ENCODE measurements around the gene TMEM203. TPM values are rescaled to one million over a fixed set of nuclear protein-coding genes. Genes with fewer than 3 reads are reported as not detected.

Gene TMEM203
- total RNA-seq, 2 donors from 2014 or later = 25.0 to 43.9 TPM

DNA sequence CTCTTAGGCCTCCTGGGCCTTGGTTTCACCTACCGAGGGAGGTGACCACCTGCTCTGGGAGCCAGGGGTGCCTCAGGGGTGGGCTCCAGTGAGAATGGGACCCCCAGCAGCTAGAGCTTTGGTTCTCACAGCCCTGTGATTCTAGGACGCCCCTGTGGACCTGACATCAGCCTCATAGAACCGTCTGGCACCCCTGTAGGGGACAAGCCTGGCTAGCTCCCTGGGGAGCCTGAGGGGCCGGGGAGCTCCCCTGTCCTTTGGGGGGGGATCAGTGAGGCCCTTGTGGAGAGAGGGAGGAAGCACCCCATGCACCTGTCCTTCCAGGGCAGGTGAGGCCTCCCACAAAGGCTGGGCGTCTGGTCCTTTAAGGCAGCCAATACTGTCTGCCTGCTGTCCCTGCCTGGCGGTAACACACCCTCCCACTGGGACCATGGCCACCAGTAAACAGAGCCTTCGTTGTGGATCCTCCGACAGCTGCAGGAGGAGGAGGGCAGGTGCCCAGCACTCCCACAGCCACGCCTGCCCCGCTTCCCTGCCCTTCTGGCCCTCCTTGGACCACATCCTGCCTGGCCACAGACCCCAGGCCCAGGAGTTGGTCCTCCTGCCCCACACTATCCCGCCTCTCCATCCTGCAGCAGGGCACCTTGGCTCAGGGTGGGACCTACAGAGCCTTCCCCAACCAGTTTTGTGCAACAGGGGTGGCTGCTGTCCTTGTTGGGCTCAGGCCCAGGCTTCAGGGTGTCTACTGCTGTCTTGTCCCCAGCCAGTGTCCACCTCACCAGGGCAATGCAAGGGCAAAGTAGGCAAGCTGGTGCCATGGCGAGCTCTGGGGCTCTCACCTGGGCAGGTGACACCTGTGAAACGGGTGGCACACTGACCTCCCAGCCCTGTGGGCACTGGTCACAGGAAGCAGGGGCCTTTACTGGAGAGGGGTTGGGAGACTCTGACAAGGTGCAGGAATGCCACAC is 32.6 kb upstream of the TMEM203 start:
- ATAC-seq (no peak), DNase-seq (ENCODE audit: low spot score) (no peak)
- H3K27me3 Mint-ChIP-seq = peaks cover 0 to 6% of the 10 kb centered on the region in 2 donors
- peaks cover 10 to 18% of the 10 kb centered on the region in 2 donors for H3K4me1 Mint-ChIP-seq (ENCODE audit: low read depth in 2 of 2)
- no peak overlapping the region for H3K4me3 Mint-ChIP-seq
- no peaks in the 10 kb centered on the region for H3K9me3 Mint-ChIP-seq
- peaks cover 5% of the 10 kb centered on the region for H3K36me3 Mint-ChIP-seq
- H3K27ac Mint-ChIP-seq = no peak overlapping the region

DNA sequence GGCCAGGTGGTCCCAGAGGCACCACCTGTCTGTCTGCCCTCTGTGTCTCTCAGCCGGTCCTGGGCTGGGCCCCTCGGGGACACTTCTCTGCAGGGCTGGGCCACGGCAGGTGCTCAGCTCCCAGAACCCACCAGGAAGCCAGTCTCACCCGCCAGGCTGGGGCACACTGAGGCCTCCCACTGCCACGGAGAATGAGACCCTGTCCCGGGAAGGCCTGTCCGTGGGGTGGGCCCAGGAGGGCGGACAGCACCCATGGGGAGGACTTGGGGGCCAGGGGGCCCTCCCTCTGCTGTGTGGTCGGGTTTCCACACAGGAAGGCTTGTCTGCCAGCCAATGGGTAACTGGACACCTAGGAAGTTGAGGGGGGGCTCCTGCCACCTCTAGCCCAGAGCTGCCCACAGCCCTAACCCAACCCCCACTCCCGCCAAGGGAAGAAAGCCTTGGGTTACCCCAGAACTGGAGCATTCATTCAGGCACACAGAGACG is 31.5 kb upstream of the TMEM203 start:
- Mint-ChIP-seq H3K9me3 (no peaks in the 10 kb centered on the region), H3K4me1 (ENCODE audit: low read depth in 2 of 2) (peaks cover 5 to 9% of the 10 kb centered on the region in 2 donors), H3K36me3 (no peaks in the 10 kb centered on the region), H3K4me3 (no peak overlapping the region), H3K27ac (no peak overlapping the region), H3K27me3 (peaks cover 0 to 6% of the 10 kb centered on the region in 2 donors)
- ATAC-seq = no peak
- no peak for DNase-seq (ENCODE audit: low spot score)

DNA sequence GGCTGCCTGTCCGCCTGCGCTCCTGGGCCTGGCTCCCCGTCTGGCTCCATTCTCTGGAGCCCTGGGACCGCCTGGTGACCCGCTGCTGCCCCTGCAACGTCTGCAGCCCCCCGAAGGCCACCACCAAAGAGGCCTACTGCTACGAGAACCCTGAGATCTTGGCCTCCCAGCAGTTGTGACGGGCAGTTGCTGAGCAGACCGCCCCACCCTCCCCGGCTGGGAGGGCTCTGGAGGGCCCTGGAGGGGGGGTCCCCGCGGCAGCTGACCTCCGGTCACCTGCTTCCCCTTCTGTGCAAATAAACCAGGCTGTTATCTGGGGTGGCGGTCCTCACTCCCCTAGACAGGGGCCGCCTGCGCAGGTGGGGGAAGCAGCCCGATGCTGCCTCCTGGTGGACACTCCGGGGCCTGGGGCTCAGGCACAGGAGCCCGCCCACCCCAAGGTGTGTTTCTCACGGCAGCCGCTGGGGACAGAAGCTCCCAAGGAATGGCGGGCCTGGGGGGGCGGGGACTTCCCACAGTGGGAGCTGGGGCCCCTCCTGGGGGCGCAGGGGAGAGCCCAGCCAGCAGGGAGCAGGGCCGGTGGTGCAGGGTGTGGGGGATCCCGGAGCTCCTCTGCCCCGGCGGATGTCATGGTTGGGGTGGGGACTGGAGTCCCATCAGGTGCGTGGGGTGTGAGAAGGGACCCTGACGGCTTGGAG is 30.9 kb upstream of the TMEM203 start:
- Mint-ChIP-seq H3K9me3 (no peaks in the 10 kb centered on the region), H3K27ac (no peak overlapping the region), H3K27me3 (peaks cover 0 to 6% of the 10 kb centered on the region in 2 donors), H3K4me1 (ENCODE audit: low read depth in 2 of 2) (peaks cover 5 to 9% of the 10 kb centered on the region in 2 donors), H3K36me3 (no peaks in the 10 kb centered on the region), H3K4me3 (no peak overlapping the region)
- DNase-seq (ENCODE audit: low spot score) (peak; percentile 87), ATAC-seq (peak; percentile 20 to 21)

DNA sequence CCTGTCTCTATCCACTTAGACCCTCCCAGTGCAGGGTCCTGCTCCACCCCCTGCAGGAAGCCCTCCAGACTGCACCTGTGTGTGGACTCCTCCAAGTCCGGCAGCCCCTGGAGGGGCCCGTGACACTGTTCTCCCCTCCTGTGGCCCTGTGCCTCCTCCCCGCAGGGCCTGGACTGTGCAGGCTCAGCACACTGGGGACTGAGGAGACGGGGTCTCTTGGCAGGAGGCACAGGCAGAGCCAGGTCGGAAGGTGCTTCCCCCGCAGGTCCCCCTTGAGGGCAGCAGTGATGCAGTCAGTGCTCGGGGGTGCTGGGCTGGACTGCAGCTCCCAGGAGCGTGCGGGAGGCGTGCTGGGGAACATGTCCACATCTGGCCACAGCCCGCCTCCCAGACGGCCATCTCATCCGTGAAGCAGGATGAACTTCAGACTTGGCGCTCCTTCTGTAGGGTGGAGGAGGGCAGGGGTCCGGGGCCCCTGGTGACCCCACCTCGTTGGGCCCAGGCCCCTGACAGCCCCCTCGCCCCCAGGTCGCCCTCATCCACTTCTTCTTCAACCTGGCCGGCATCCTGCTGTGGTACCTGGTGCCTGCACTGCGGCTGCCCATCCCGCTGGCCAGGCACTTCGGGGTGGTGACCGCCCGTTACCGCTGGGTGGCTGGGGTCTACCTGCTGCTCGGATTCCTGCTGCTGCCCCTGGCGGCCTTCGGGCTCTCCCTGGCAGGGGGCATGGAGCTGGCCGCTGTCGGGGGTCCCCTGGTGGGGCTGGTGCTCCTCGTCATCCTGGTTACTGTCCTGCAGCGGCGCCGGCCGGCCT is 30.2 kb upstream of the TMEM203 start:
- Mint-ChIP-seq H3K27me3 (peaks cover 0 to 6% of the 10 kb centered on the region in 2 donors), H3K36me3 (no peaks in the 10 kb centered on the region), H3K4me1 (ENCODE audit: low read depth in 2 of 2) (peaks cover 5 to 6% of the 10 kb centered on the region in 2 donors), H3K4me3 (no peak overlapping the region), H3K9me3 (no peaks in the 10 kb centered on the region), H3K27ac (no peak overlapping the region)
- ATAC-seq (no peak), DNase-seq (ENCODE audit: low spot score) (no peak)

DNA sequence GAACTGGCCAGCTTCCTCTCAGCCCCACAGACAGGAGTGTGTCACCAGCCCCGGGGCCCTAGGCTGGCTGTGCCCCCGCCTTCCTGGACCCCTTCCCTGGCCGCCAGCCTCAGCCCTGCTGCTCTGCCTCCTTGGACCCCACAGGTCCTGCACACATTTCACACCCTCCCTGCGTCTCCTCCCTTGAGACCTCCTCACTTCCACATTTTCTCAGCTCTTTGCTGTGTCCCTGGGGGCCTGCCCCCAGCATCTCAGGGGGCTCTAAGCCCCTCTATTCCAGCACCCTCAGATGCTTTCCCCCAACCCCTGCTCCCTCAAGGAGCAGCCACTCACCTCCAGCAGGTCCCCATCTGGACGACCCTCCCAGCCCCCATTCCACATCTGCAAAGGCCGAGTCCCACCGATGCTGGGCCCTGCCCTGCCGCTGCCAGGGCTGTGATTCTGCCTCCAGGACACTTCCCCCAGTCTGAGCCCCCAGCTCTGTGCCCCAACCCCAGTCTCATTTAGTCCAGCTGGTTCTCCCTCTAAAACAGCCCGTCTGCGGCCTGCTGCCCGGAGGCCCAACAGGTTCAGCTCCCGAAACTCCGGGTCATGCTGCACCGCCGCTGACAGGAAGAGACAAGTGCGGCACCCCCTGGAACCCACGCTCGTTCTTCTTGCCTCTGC is 29.4 kb upstream of the TMEM203 start:
- H3K4me3 Mint-ChIP-seq = no peak overlapping the region
- H3K36me3 Mint-ChIP-seq = no peaks in the 10 kb centered on the region
- H3K27me3 Mint-ChIP-seq = peaks cover 0 to 6% of the 10 kb centered on the region in 2 donors
- peaks cover 5 to 6% of the 10 kb centered on the region in 2 donors for H3K4me1 Mint-ChIP-seq (ENCODE audit: low read depth in 2 of 2)
- H3K27ac Mint-ChIP-seq = no peak overlapping the region
- ATAC-seq = no peak
- DNase-seq (ENCODE audit: low spot score) = no peak
- no peaks in the 10 kb centered on the region for H3K9me3 Mint-ChIP-seq

DNA sequence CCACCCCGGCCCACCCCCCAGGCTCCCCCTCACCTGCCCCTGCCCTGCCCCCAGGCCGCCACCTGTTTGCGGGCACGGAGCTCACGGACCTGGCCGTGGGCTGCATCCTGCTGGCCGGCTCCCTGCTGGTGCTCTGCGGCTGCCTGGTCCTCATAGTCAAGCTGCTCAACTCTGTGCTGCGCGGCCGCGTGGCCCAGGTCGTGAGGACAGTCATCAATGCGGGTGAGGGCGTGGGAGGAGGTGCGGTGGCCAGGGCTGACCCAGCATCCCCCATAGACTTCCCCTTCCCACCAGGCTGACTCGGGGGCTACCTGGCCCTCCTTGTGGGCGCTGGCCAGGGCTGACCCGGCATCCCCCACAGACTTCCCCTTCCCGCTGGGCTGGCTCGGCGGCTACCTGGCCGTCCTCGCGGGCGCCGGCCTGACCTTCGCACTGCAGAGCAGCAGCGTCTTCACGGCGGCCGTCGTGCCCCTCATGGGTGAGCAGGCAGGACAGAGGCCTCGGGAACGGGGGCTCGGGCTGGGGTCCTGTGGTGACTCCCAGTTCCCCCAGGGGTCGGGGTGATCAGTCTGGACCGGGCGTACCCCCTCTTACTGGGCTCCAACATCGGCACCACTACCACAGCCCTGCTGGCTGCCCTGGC is 28.7 kb upstream of the TMEM203 start:
- Mint-ChIP-seq H3K4me1 (ENCODE audit: low read depth in 2 of 2) (peaks cover 5 to 6% of the 10 kb centered on the region in 2 donors), H3K9me3 (no peaks in the 10 kb centered on the region), H3K27ac (no peak overlapping the region), H3K36me3 (no peaks in the 10 kb centered on the region), H3K4me3 (no peak overlapping the region), H3K27me3 (peaks cover 0 to 6% of the 10 kb centered on the region in 2 donors)
- DNase-seq (ENCODE audit: low spot score) = no peak
- ATAC-seq = no peak

DNA sequence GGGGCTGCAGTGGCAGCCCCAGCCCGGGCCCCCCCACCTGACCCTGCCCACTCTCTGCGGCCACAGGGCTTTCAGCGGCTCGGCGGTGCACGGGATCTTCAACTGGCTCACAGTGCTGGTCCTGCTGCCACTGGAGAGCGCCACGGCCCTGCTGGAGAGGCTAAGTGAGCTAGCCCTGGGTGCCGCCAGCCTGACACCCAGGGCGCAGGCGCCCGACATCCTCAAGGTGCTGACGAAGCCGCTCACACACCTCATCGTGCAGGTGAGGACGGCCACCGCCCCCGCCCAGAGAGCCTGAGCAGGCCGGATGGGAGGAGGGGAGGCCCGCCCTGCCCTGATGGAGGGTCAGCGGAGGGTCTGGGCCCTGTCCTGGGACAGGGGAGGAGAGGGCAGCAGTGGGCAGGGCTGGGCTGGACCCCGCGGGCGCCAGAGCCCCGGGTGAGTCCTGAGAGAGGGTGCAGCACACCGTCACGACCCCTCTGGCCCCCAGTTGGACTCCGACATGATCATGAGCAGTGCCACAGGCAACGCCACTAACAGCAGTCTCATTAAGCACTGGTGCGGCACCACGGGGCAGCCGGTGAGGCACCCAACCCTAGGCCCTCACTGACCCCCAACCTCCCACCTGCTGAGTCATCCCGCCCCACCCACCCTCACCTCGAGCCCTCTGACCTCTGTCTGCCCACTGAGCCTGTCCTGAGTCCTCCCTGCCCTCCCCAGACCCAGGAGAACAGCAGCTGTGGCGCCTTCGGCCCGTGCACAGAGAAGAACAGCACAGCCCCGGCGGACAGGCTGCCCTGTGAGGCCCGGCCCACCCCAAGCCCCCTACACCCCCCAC is 27.9 kb upstream of the TMEM203 start:
- H3K4me1 Mint-ChIP-seq (ENCODE audit: low read depth in 2 of 2) = peaks cover 0 to 3% of the 10 kb centered on the region in 2 donors
- ATAC-seq = no peak
- H3K4me3 Mint-ChIP-seq = no peak overlapping the region
- no peak overlapping the region for H3K27ac Mint-ChIP-seq
- peaks cover 0 to 6% of the 10 kb centered on the region in 2 donors for H3K27me3 Mint-ChIP-seq
- no peak for DNase-seq (ENCODE audit: low spot score)
- H3K36me3 Mint-ChIP-seq = no peaks in the 10 kb centered on the region
- no peaks in the 10 kb centered on the region for H3K9me3 Mint-ChIP-seq

DNA sequence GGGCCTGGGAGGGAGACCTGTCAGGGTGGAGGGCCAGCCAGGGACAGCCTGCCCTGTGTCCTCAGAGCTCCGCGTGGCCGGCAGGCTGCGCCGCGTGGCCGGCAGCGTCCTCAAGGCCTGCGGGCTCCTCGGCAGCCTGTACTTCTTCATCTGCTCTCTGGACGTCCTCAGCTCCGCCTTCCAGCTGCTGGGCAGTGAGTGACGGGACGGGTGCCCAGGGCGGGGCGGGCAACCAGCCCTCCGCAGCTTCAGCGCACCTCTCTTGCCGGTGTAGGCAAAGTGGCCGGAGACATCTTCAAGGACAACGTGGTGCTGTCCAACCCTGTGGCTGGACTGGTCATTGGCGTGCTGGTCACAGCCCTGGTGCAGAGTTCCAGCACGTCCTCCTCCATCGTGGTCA is 27.1 kb upstream of the TMEM203 start:
- DNase-seq (ENCODE audit: low spot score) (no peak), ATAC-seq (no peak)
- H3K27ac Mint-ChIP-seq = no peak overlapping the region
- H3K4me1 Mint-ChIP-seq (ENCODE audit: low read depth in 2 of 2) = peaks cover 2 to 3% of the 10 kb centered on the region in 2 donors
- no peak overlapping the region for H3K4me3 Mint-ChIP-seq
- H3K9me3 Mint-ChIP-seq = no peaks in the 10 kb centered on the region
- peaks cover 4 to 9% of the 10 kb centered on the region in 2 donors for H3K27me3 Mint-ChIP-seq
- H3K36me3 Mint-ChIP-seq = no peaks in the 10 kb centered on the region

DNA sequence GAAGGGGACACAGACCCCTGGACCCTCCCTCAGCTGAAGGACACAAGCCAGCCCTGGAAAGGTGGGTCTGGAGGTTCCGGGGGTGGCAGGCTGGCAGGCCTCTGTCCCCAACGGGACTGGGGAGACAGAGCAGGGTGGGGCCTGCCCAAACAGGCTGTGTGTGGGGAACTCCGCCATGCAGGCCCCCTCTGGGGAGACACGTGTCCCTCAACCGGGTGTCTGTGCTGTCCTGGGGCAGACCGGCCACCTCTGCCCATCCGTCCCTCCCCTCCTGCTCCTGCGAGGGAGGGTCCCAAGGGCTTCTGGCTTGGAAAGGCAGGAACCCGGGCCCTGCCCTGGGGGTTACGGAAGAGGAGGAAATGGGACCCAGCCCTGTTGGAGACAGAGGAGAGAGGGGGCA is 26.7 kb upstream of the TMEM203 start:
- Mint-ChIP-seq H3K27ac (no peak overlapping the region), H3K36me3 (no peaks in the 10 kb centered on the region), H3K27me3 (peaks cover 7 to 9% of the 10 kb centered on the region in 2 donors), H3K4me3 (no peak overlapping the region), H3K9me3 (no peaks in the 10 kb centered on the region), H3K4me1 (ENCODE audit: low read depth in 2 of 2) (peaks cover 3 to 5% of the 10 kb centered on the region in 2 donors)
- DNase-seq (ENCODE audit: low spot score) (no peak), ATAC-seq (no peak)

DNA sequence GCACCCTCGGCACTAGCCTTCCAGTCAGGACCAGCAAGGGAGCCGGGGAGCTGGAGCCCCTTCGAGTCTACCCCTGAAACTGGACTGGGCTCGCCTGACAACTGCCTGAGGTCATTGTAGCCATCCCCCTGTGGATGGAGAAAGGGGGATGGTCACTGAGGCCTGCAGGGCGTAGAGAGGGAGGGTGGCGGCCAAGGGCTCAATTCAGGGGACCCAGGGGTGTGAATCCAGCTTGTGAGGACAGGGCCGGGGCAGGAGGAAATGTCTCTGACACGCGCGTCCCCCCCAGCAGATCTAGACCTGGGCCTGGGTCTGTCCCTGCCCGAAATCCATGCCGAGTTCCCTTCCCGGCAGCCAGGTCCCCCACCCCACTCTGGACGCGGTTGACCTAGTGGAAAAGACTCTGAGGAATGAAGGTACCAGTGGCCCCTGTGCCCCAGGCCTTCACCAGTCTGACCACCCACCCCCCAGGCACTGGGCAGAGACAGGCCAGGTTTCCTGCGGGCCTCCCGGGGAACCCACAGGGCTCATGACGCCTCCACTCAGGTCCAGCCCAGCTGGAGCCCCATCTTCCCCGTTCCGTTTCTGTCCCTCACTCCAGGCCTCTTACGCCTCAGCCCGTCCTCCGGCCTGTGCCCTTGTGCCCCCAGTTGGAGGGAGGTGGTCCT is 26.1 kb upstream of the TMEM203 start:
- no peak overlapping the region for H3K27ac Mint-ChIP-seq
- no peak overlapping the region for H3K4me3 Mint-ChIP-seq
- no peak for ATAC-seq
- H3K27me3 Mint-ChIP-seq = peaks cover 7 to 9% of the 10 kb centered on the region in 2 donors
- H3K9me3 Mint-ChIP-seq = no peaks in the 10 kb centered on the region
- no peaks in the 10 kb centered on the region for H3K36me3 Mint-ChIP-seq
- peaks cover 3 to 5% of the 10 kb centered on the region in 2 donors for H3K4me1 Mint-ChIP-seq (ENCODE audit: low read depth in 2 of 2)
- no peak for DNase-seq (ENCODE audit: low spot score)

DNA sequence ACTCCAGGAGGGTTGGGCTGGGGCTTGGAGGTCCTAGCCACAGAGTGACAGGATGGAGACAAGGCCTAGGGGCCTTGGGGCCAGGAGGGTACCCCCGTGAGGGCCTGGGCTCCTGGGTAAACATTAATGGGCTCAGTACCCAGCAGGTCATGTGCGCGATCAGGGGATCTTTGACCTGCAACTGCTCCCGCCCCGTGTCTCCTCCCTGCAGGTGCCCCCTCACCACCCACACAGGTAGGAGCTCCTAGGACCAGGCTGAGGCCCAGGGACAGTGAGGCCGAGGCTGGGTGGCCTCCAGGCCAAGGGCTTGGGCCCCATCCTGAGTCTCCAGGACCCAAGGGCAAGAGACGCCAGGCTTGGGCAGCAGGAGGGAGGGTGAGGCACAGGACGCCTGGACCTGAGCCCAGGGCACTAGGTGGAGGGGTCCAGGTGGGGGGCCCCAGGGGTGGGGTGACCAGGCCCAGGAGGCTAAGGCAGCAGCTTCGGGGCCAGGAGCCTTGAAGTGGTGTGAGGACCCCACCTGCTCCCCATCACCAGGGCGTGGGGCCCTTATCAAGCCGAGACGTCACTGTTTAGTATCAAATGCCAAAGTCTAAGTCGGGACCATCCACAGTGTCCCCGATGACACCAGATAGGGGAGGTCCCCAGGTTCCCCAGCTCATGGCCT is 25.4 kb upstream of the TMEM203 start, which contains the start of gene SLC34A3:
TSS of gene SLC34A3 (plus strand) at position 197 of the 667 bp plus-strand sequence. CDS start 802 bp downstream, outside the sequence.
- no peaks in the 10 kb centered on the region for H3K36me3 Mint-ChIP-seq
- H3K9me3 Mint-ChIP-seq = no peaks in the 10 kb centered on the region
- no peak for ATAC-seq
- H3K27me3 Mint-ChIP-seq = peaks cover 7 to 9% of the 10 kb centered on the region in 2 donors
- peaks cover 3 to 5% of the 10 kb centered on the region in 2 donors for H3K4me1 Mint-ChIP-seq (ENCODE audit: low read depth in 2 of 2)
- no peak within 1 kb of the TSS for H3K4me3 Mint-ChIP-seq
- H3K27ac Mint-ChIP-seq = no peak within 1 kb of the TSS
- DNase-seq (ENCODE audit: low spot score) = no peak

Data from natural killer cell treated with Interleukin-12 subunit alpha and Interleukin-12 subunit beta and Interleukin-15 and Interleukin-18, amount 100 ng/mL, for 72 hours (primary cell).